H9 (cell line): ENCODE results near the gene LMCD1. TPM values are rescaled to one million over a fixed set of nuclear protein-coding genes. Genes with fewer than 3 reads are reported as not detected.

Experiments
- DNase-seq: peaks from one replicate; pipeline ENCODE4 v3.0.0-alpha.2; 2017
- H2AFZ ChIP-seq: one replicate; pipeline ENCODE4 v1.6.1; 2013; ENCODE audit warnings: mild to moderate bottlenecking, low read length, control low read depth, moderate library complexity
- H2AK5ac ChIP-seq: 2 replicates; pipeline ENCODE4 v1.6.1; 2013; ENCODE audit warnings: low read length, control low read depth, mixed read lengths; ENCODE audit not compliant: insufficient read length
- H2BK120ac ChIP-seq: one replicate; pipeline ENCODE4 v1.6.1; 2013; ENCODE audit warnings: low read depth, mild to moderate bottlenecking, low read length, control low read depth, inconsistent platforms; ENCODE audit not compliant: poor library complexity, severe bottlenecking
- H2BK12ac ChIP-seq: 2 replicates; pipeline ENCODE4 v1.6.1; 2013; ENCODE audit warnings: low read length, control low read depth, mixed read lengths, low read depth; ENCODE audit not compliant: insufficient read length
- H2BK15ac ChIP-seq: 2 replicates; pipeline ENCODE4 v1.6.1; 2013; ENCODE audit warnings: low read depth, low read length, control low read depth
- H2BK20ac ChIP-seq: one replicate; pipeline ENCODE4 v1.6.1; 2013; ENCODE audit warnings: low read depth, mild to moderate bottlenecking, low read length, control low read depth, inconsistent platforms; ENCODE audit not compliant: poor library complexity, severe bottlenecking
- H2BK5ac ChIP-seq: 2 replicates; pipeline ENCODE4 v1.6.1; 2013; ENCODE audit warnings: low read length, control low read depth, mixed read lengths; ENCODE audit not compliant: insufficient read length
- H3K14ac ChIP-seq: 2 replicates; pipeline ENCODE4 v1.6.1; 2013; ENCODE audit warnings: low read length, control low read depth; ENCODE audit not compliant: insufficient read depth
- H3K18ac ChIP-seq: 2 replicates; pipeline ENCODE4 v1.6.1; 2013; ENCODE audit warnings: low read depth, mild to moderate bottlenecking, mixed read lengths, low read length, control low read depth; ENCODE audit not compliant: insufficient read length
- H3K23ac ChIP-seq: 2 replicates; pipeline ENCODE4 v1.6.1; 2013; ENCODE audit warnings: low read length, control low read depth, mixed read lengths, low read depth; ENCODE audit not compliant: insufficient read length
- H3K23me2 ChIP-seq: 2 replicates; pipeline ENCODE4 v1.6.1; 2013; ENCODE audit warnings: low read depth, mild to moderate bottlenecking, mixed read lengths, low read length, control low read depth; ENCODE audit not compliant: insufficient read length, poor library complexity, severe bottlenecking
- H3K27ac ChIP-seq: 2 replicates; pipeline ENCODE4 v1.5.1; 2013; ENCODE audit warnings: low read length, control low read depth, mixed read lengths, low read depth; ENCODE audit not compliant: insufficient read length
- H3K27me3 ChIP-seq: 2 replicates; pipeline ENCODE4 v1.6.1; 2013; ENCODE audit warnings: low read length, control low read depth, inconsistent platforms; ENCODE audit not compliant: insufficient read depth
- H3K4ac ChIP-seq: 2 replicates; pipeline ENCODE4 v1.6.1; 2013; ENCODE audit warnings: low read depth, mild to moderate bottlenecking, control low read depth, inconsistent platforms, low read length, moderate library complexity
- H3K4me1 ChIP-seq: 2 replicates; pipeline ENCODE4 v1.6.1; 2013; ENCODE audit warnings: low read length, control low read depth, inconsistent platforms; ENCODE audit not compliant: insufficient read depth
- H3K4me2 ChIP-seq: 2 replicates; pipeline ENCODE4 v1.6.1; 2013; ENCODE audit warnings: low read length, control low read depth, mixed read lengths; ENCODE audit not compliant: insufficient read length, insufficient read depth
- H3K56ac ChIP-seq: 2 replicates; pipeline ENCODE4 v1.6.1; 2013; ENCODE audit warnings: low read depth, mild to moderate bottlenecking, mixed read lengths, low read length, control low read depth; ENCODE audit not compliant: insufficient read length
- H3K79me1 ChIP-seq: 2 replicates; pipeline ENCODE4 v1.6.1; 2013; ENCODE audit warnings: low read depth, mild to moderate bottlenecking, moderate library complexity, low read length, control low read depth, inconsistent platforms; ENCODE audit not compliant: insufficient read depth, poor library complexity, severe bottlenecking
- H3K79me2 ChIP-seq: 2 replicates; pipeline ENCODE4 v1.6.1; 2013; ENCODE audit warnings: low read length, control low read depth, inconsistent platforms; ENCODE audit not compliant: insufficient read depth
- H3K9ac ChIP-seq: 2 replicates; pipeline ENCODE4 v1.6.1; 2013; ENCODE audit warnings: low read length, control low read depth, mixed read lengths; ENCODE audit not compliant: insufficient read length; ENCODE audit errors: extremely low read depth
- H3K9me3 ChIP-seq: one replicate; pipeline ENCODE4 v1.6.1; 2013; ENCODE audit warnings: low read depth, low read length, inconsistent platforms; ENCODE audit not compliant: control insufficient read depth
- H3T11ph ChIP-seq: one replicate; pipeline ENCODE4 v1.6.1; 2013; ENCODE audit warnings: mild to moderate bottlenecking, low read length, control low read depth, inconsistent platforms
- H4K20me1 ChIP-seq: one replicate; pipeline ENCODE4 v1.6.1; 2013; ENCODE audit not compliant: control insufficient read depth, insufficient read length, insufficient read depth
- H4K5ac ChIP-seq: 2 replicates; pipeline ENCODE4 v1.6.1; 2013; ENCODE audit warnings: low read depth, mild to moderate bottlenecking, mixed read lengths, low read length, control low read depth; ENCODE audit not compliant: insufficient read length
- H4K8ac ChIP-seq: replicated peaks from 2 replicates; pipeline ENCODE4 v1.6.1; 2013; ENCODE audit warnings: low read length, control low read depth, mixed read lengths, low read depth; ENCODE audit not compliant: insufficient read length
- H4K91ac ChIP-seq: 2 replicates; pipeline ENCODE4 v1.6.1; 2013; ENCODE audit warnings: low read depth, mild to moderate bottlenecking, moderate library complexity, mixed read lengths, low read length, control low read depth; ENCODE audit not compliant: insufficient read length
- H3K27ac Mint-ChIP-seq, 3 experiments: 2 replicates in 2 of 3; 3 replicates in 1 of 3; pipeline ENCODE4 v1.8.0; 2020 to 2021; ENCODE audit warnings: mixed read lengths in 3 of 3, mild to moderate bottlenecking in 1 of 3, moderate library complexity in 1 of 3
- H3K27me3 Mint-ChIP-seq: 2 replicates; pipeline ENCODE4 v1.8.0; 2021; ENCODE audit warnings: low read depth, mild to moderate bottlenecking, moderate library complexity, mixed read lengths
- H3K36me3 Mint-ChIP-seq, 3 experiments: 2 replicates in 2 of 3; 3 replicates in 1 of 3; pipeline ENCODE4 v1.8.0; 2020 to 2021; ENCODE audit warnings: low read depth in 3 of 3, mixed read lengths in 3 of 3; ENCODE audit not compliant: insufficient read depth in 1 of 3
- H3K4me1 Mint-ChIP-seq, 2 experiments: 2 replicates each; pipeline ENCODE4 v1.8.0; 2020; ENCODE audit warnings: mixed read lengths in 2 of 2
- H3K4me3 Mint-ChIP-seq, 2 experiments: 2 replicates in 1 of 2; 3 replicates in 1 of 2; pipeline ENCODE4 v1.8.0; 2020 to 2021; ENCODE audit warnings: mild to moderate bottlenecking in 2 of 2, mixed read lengths in 2 of 2, moderate library complexity in 1 of 2
- H3K9me3 Mint-ChIP-seq, 2 experiments: 2 replicates in 1 of 2; 3 replicates in 1 of 2; pipeline ENCODE4 v1.8.0; 2020; ENCODE audit warnings: mild to moderate bottlenecking in 2 of 2, mixed read lengths in 2 of 2, moderate library complexity in 1 of 2
- CTCF ChIP-seq: fragments of 200-600 bp; sonication (generic); conservative IDR thresholded peaks from 3 replicates; pipeline ENCODE4 v1.8.0; 2021; ENCODE audit warnings: antibody characterized with exemption, mild to moderate bottlenecking
- WGBS: extraction: QIAGEN DNeasy Blood & Tissue Kit; methylation state at CpG from one replicate; pipeline ENCODE4 v1.1.7; 2013; ENCODE audit warnings: missing lambda C conversion rate, low lambda C conversion rate, mixed read lengths; ENCODE audit not compliant: insufficient read length; ENCODE audit errors: extremely low coverage; 5-methylcytosine and 5-hydroxymethylcytosine counted together
- total RNA-seq: library from RNA; stranded (reverse); gene quantifications from 2 replicates; pipeline ENCODE4 v1.2.1, GENCODE V29; 2021

The LMCD1 gene
- total RNA-seq, 1 experiment from 2014 or later, result 19.2 TPM

- Mint-ChIP-seq H3K27me3 (no peaks in the 10 kb centered on the region), H3K4me1 (peaks cover 12 to 13% of the 10 kb centered on the region in 2 experiments; a peak in 3 of 4 replicates), H3K36me3 (peaks cover 0 to 4% (median 0%) of the 10 kb centered on the region in 3 experiments; a peak in 1 of 7 replicates), H3K9me3 (no peaks in the 10 kb centered on the region), H3K27ac (no peak overlapping the region), H3K4me3 (no peak overlapping the region)
- no peaks in the 10 kb centered on the region for H3K79me1 ChIP-seq
- H3K23me2 ChIP-seq, result no peaks in the 10 kb centered on the region
- H3K4me1 ChIP-seq, result no peaks in the 10 kb centered on the region; the same call in 1 of the 2 replicates
- H3K9ac ChIP-seq, result no peak overlapping the region
- H2BK120ac ChIP-seq, result no peak overlapping the region
- no peaks in the 10 kb centered on the region for H3K27me3 ChIP-seq
- H2BK20ac ChIP-seq, result no peak overlapping the region
- no peak overlapping the region for H3K23ac ChIP-seq
- no CpG with 5 or more reads among the region's 2 CpGs for WGBS
- no peaks in the 10 kb centered on the region for H3K79me2 ChIP-seq
- H4K5ac ChIP-seq, result no peak overlapping the region
- DNase-seq, result no peak
- no peak overlapping the region for H3K4ac ChIP-seq
- no peaks in the 10 kb centered on the region for H4K20me1 ChIP-seq
- no peak overlapping the region; the same call in 1 of the 2 replicates for H3K14ac ChIP-seq
- no peak overlapping the region for H2BK15ac ChIP-seq
- H3K27ac ChIP-seq, result no peak overlapping the region
- H3K18ac ChIP-seq, result no peak overlapping the region
- no peak overlapping the region for H3T11ph ChIP-seq
- H3K9me3 ChIP-seq, result no peaks in the 10 kb centered on the region
- no peak overlapping the region for H2AK5ac ChIP-seq
- no peak overlapping the region for H2BK12ac ChIP-seq
- no peak overlapping the region for H2AFZ ChIP-seq
- no peak for TF ChIP-seq CTCF
- H4K91ac ChIP-seq, result no peak overlapping the region
- no peak overlapping the region for H3K56ac ChIP-seq
- H3K4me2 ChIP-seq, result no peak overlapping the region
- H2BK5ac ChIP-seq, result no peak overlapping the region
- no peak overlapping the region for H4K8ac ChIP-seq
Observed at GRCh38 chr3:8474991-8475390, 26.6 kb upstream of the LMCD1 start.
